Epithelial cell of proximal tubule (primary cell): ENCODE data around the gene BBIP1. TPM values are rescaled to one million over a fixed set of nuclear protein-coding genes. Genes with fewer than 3 reads are reported as not detected.

Experiments
- DNase-seq: peaks from one replicate; pipeline ENCODE4 v3.0.0-alpha.2; 2011; ENCODE audit warnings: low read depth
- H3K4me3 ChIP-seq: 2 replicates; pipeline ENCODE4 v1.5.1; 2011; ENCODE audit warnings: low read depth, mild to moderate bottlenecking, low read length
- CTCF ChIP-seq: conservative IDR thresholded peaks from 2 replicates; pipeline ENCODE4 v1.5.1; 2012; ENCODE audit warnings: low read depth, mild to moderate bottlenecking, low read length
- total RNA-seq: library from RNA; depleted of rRNA; stranded (reverse); fragments of >200 nt; gene quantifications from 2 replicates; pipeline ENCODE4 v1.2.3, GENCODE V29; 2015

The BBIP1 gene
- total RNA-seq, 1 donor from 2014 or later = 27.0 TPM

- TF ChIP-seq CTCF = no peak
- DNase-seq = no peak
- no peak overlapping the region for H3K4me3 ChIP-seq
These were observed 60.6 kb downstream of the BBIP1 start for GRCh38 chr10:110858297-110858934.

DNA sequence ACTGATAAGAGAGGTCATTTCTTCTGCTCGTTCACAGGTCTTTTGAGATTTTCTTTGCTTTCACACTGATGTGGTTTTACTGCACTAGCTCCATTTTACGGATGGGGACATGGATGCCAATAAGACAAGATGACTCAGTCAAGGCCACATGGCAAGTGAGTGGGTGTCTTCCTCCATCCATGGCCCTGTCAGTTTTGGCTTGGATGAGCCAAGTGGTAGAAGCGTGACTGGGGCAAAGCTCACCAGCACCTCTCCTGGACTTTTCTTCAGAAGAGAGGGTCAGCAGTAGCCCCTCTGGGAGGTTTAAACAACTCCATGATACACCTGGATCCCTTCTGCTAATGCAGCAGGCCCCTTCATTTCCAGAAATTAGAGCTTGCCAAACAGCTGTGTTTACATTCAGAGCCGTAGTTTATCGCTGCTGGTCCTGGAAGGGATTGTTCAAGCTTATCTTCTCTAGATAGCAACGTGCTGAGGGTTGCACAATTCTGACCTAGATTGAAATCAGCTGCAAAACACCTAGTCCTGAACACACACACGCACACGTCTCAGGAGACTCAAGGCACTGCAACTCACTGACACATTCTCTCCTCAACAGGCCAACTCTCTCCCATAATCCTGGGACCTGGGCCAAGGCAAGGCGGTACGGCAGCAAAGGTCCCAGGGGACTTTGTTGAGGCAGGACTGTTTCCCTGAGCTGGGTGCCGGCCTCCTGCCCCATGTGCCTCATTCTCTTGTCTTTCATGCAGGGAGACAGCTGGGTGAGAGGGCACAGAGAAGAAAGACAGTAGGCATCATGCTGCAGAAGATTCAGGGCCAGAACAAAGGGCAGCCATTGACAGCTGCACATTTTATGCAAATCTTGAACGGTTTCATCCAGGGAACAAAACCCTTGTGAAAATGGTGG, 61.5 kb downstream of the BBIP1 start:
- H3K4me3 ChIP-seq = no peak overlapping the region
- no peak for TF ChIP-seq CTCF
- no peak for DNase-seq

DNA sequence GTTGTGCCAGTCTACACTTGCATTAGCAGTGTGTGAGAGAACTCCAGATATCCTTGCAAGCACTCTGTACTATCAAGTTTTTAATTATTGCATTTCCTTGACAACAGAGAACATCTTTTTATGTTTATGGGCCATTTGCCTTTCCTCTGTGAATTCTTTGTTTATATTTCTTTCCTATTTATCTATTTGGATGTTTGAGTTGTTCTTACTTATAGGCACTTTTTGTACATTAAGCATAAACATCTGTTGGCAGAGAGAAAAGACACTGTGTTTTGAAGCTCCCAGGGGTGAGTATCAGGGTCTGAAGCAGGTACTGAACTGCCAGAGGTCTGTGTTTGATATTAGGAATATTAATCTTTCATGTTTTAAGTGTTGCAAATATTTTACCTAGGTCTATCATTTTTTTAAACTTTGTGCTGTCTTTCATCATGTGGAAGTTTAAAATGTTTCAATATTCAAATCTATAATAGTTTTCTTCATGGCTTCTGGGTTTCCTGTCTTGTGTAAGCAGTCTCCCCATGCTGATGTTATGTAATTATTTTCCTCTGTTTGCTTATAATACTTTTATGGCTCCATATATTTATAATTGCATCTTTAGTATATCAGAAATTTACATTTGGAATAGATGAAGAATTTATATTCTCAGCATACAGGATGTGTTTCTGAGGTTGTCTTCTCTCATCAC, 64.9 kb downstream of the BBIP1 start:
- DNase-seq = no peak
- TF ChIP-seq CTCF = no peak
- no peak overlapping the region for H3K4me3 ChIP-seq

GRCh38 chr10:110852947-110853346, 66.0 kb downstream of the BBIP1 start:
- no peak for TF ChIP-seq CTCF
- DNase-seq = no peak
- H3K4me3 ChIP-seq = no peak overlapping the region

GRCh38 chr10:110852255-110852896, 66.6 kb downstream of the BBIP1 start:
- no peak overlapping the region for H3K4me3 ChIP-seq
- peak; percentile 97 for DNase-seq

More at GRCh38 chr10:110852255-110852896, 66.6 kb downstream of the BBIP1 start:
- TF ChIP-seq CTCF = no peak
